NB4 (cell line): Measurements from ENCODE around the gene CHAF1A.

Experiments
- DNase-seq: peaks from one replicate; pipeline ENCODE4 v3.0.0; 2010; ENCODE audit warnings: low read depth
- H3K4me3 ChIP-seq: one replicate; pipeline ENCODE4 v1.5.1; 2011; ENCODE audit warnings: mild to moderate bottlenecking, low read depth, low read length, moderate library complexity
- CTCF ChIP-seq: IDR thresholded peaks from one replicate; pipeline ENCODE4 v1.5.1; 2012; ENCODE audit warnings: low read depth, low read length
- MAX ChIP-seq: IDR thresholded peaks from 2 replicates; pipeline ENCODE4 v1.6.1; 2011; ENCODE audit warnings: low read depth, low read length
- MYC ChIP-seq: IDR thresholded peaks from 2 replicates; pipeline ENCODE4 v1.6.1; 2011; ENCODE audit warnings: low read depth, low read length
- POLR2A ChIP-seq: IDR thresholded peaks from 2 replicates; pipeline ENCODE4 v1.6.1; 2011; ENCODE audit warnings: mild to moderate bottlenecking; ENCODE audit not compliant: insufficient read length; ENCODE audit errors: extremely low read depth

CHAF1A gene

GRCh38 chr19:4385291-4386040 lies 17.0 kb upstream of the CHAF1A start:
- DNase-seq, result no peak
- TF ChIP-seq MAX, result no peak
- no peak for TF ChIP-seq POLR2A
- no peak for TF ChIP-seq CTCF
- no peak for TF ChIP-seq MYC
- no peak overlapping the region for H3K4me3 ChIP-seq

- no peak for DNase-seq
- TF ChIP-seq POLR2A, result no peak
- TF ChIP-seq MYC, result no peak
- no peak for TF ChIP-seq CTCF
- TF ChIP-seq MAX, result no peak
- no peak overlapping the region for H3K4me3 ChIP-seq
Measured at GRCh38 chr19:4386041-4386782, 16.2 kb upstream of the CHAF1A start.

- DNase-seq, result no peak
- no peak overlapping the region for H3K4me3 ChIP-seq
- TF ChIP-seq MAX (no peak), MYC (no peak), CTCF (no peak), POLR2A (no peak)
Measured at GRCh38 chr19:4388337-4389063, 13.9 kb upstream of the CHAF1A start.

GRCh38 chr19:4389064-4389375 lies 13.4 kb upstream of the CHAF1A start:
- DNase-seq, result no peak
- TF ChIP-seq POLR2A (no peak), MYC (no peak), CTCF (no peak), MAX (no peak)
- H3K4me3 ChIP-seq, result no peak overlapping the region

GRCh38 chr19:4389511-4390016 lies 12.9 kb upstream of the CHAF1A start:
- H3K4me3 ChIP-seq, result no peak overlapping the region
- DNase-seq, result no peak
- TF ChIP-seq POLR2A (no peak), MYC (no peak), MAX (no peak), CTCF (no peak)
